ENCODE measurements around the gene HSD11B1.

- TF ChIP-seq CTCF (IDR thresholded peaks at IDR 0.05; ENCODE audit: borderline replicate concordance, extremely low read depth, low read length, poor library complexity, severe bottlenecking), result no peak
- no peak for TF ChIP-seq EZH2 (IDR thresholded peaks at IDR 0.05; ENCODE audit: borderline replicate concordance, low read depth, low read length, severe bottlenecking)
Measured at GRCh38 chr1:209728466-209728865, 23.8 kb downstream of the HSD11B1 start.

Data from DND-41 (cell line).